ENCODE data around the gene RAG1. TPM values are rescaled to one million over a fixed set of nuclear protein-coding genes. Genes with fewer than 3 reads are reported as not detected.

Gene RAG1
- total and polyA plus RNA-seq, 2 of the 8 experiments (the other 6 are each of a cell fraction or from before 2014, with no cell fraction given), result 0.14 to 0.58 TPM

GRCh38 chr11:36590513-36590912 lies 22.7 kb downstream of the RAG1 start (continued):
- TF ChIP-seq ATF2 (IDR thresholded peaks at IDR 0.05; ENCODE audit: low read length) (no peak), EZH2 (IDR thresholded peaks at IDR 0.05; ENCODE audit: low read depth, low read length, severe bottlenecking) (no peak), BCL11A (IDR thresholded peaks at IDR 0.05; ENCODE audit: low read depth in 2 of 2, low read length in 2 of 2) (no peak), YY1 (IDR thresholded peaks at IDR 0.05; ENCODE audit: low read depth, low read length) (no peak), HDAC2 (IDR thresholded peaks at IDR 0.05; ENCODE audit: borderline replicate concordance in 1 of 2, low read depth in 2 of 2, low read length in 2 of 2) (no peak), CBX5 (IDR thresholded peaks at IDR 0.05; ENCODE audit: low read depth, low read length) (no peak)
